Testis (tissue), 2 donors: ENCODE measurements around the gene CHCHD6.

Experiments
- CTCF ChIP-seq, 3 experiments: fragments of 450-650 bp in 2 of 3; fragments of 200-600 bp in 1 of 3; sonication (generic) in 1 of 3; IDR thresholded peaks; one replicate each; pipeline ENCODE4 v1.5.1; 2016 to 2019; ENCODE audit warnings: antibody characterized with exemption in 3 of 3, mild to moderate bottlenecking in 2 of 3, moderate library complexity in 1 of 3
- POLR2A ChIP-seq: fragments of 450-650 bp; IDR thresholded peaks from one replicate; pipeline ENCODE4 v1.6.1; 2017; ENCODE audit warnings: antibody characterized with exemption, mild to moderate bottlenecking, moderate library complexity

- TF ChIP-seq CTCF (IDR thresholded peaks at IDR 0.05), result no peak
- TF ChIP-seq POLR2A, result no peak
Observed at GRCh38 chr3:126945171-126945721, 241.2 kb downstream of the CHCHD6 start.
